NCI-H2107 treated with DMSO at 0.1 percent for 48 hours (cell line): Measurements from ENCODE around the gene PSME1.

Experiments used
- DNase-seq: peaks from one replicate; lab custom pipeline; 2025; ENCODE audit not compliant: unreplicated experiment; lab: John Stamatoyannopoulos, UW

The PSME1 gene

DNA sequence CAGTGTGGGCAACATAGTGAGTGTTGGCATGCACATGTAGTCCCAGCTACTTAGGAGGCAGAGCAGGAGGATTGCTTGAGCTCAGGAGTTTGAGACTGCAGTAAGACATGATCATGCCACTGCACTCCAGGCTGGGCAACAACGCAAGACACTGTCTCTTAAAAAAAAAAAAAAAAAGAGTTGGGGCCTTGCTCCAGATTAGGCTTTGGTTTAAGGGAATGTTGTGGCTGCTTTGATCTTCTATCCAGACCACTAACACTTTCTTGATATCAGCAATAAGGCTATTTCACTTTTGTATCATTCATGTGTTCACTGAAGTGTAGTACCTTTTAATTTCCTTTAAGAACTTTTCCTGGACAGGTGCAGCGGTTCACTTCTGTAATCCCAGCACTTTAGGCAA is 8.3 kb upstream of the PSME1 start:
- no peak for DNase-seq

DNA sequence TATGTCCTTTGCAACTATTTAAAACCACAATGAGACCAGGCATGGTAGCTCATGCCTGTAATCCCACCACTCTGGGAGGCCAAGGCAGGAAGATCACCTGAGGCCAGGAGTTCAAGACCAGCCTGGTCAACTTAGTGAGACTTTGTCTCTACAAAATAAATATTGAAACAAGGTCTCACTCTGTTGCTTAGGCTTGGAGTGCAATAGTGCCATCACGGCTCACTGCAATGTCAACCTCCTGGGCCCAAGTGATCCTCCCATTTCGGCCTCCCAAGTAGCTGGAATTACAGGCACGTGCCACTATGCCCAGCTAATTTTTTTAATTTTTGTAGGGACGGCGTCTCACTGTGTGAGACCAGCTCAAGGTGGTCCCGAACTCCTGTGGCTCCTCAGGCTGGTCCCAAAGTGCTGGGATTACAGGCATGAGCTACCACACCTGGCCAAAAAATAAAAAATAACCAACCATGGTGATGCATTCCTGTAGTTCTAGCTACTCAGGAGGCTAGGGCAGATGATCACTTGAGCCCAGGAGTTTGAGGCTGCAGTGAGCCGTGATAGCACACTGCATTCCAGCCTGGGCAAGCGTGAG is 6.5 kb upstream of the PSME1 start:
- no peak for DNase-seq

DNA sequence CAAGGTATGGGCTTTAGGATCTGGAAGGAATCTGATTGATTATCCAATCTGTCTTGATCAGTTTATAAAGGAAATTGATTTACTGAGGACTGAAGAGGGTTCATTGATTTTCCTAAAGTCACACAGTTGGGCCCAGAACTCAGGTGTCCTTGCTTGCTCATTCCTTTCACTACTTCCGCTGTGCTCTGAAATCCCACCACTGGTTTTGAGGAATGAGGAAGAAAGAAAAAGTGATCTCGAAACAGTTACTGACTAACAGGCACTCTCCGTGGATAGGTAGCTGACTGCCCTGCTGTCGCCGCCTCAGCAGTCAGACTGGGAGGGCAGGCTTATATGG is 5.6 kb upstream of the PSME1 start, which contains the start of gene FITM1:
Gene FITM1, plus strand, starts transcription at position 280 of the 337 bp plus-strand sequence. CDS start 905 bp downstream, outside the sequence.
- no peak for DNase-seq

DNA sequence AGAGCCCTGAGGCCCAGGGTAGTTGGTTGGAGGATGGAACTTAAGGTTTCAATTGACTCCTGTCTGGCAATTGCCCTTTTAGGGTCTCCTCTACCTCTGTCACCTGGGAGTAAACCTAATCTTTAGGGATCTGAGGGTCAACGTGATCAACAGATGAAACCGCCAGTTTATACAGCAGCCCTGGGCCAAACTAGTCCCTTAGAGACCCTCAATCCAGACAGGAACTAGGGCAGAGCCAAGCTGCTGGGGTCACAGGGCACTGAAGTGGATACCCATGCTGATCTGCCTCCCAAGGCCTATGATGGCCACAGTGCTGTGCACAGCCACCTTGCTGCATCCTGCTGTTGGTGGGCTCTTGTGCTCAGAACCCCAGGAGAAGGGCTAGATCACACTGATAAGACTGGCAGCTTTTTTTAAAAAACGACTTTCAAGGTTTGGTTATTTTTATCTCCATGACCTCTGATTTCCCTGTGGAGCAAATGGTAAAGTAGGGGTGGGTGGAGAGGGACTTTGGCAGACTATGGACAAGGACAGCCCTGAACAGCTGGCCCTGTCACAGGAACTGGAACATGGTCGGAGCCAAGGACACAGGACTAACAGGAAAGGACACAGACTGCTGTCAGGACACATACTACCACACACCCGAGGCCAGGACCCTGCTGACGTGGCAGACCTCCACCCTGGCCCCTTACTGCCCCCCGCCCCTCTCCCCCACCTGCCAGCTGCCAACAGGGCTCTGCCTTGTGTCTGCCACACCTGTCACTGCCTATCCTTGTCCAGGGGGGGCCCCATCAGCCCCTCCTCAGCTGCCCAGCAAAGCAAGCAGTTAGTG is 5.1 kb upstream of the PSME1 start:
- no peak for DNase-seq

DNA sequence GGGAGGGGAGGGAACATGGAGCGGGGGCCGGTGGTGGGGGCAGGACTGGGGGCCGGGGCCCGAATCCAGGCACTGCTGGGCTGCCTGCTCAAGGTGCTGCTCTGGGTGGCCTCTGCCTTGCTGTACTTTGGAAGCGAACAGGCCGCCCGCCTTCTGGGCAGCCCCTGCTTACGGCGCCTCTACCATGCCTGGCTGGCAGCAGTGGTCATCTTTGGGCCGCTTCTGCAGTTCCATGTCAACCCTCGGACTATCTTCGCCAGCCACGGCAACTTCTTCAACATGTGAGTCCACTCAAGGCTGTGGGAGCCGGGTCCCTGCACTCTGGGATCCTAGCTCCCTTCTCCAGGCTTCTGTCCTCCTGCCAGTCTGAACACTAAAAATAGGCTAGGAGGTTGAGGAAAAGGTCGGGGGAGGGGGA is 4.4 kb upstream of the PSME1 start:
- no peak for DNase-seq

DNA sequence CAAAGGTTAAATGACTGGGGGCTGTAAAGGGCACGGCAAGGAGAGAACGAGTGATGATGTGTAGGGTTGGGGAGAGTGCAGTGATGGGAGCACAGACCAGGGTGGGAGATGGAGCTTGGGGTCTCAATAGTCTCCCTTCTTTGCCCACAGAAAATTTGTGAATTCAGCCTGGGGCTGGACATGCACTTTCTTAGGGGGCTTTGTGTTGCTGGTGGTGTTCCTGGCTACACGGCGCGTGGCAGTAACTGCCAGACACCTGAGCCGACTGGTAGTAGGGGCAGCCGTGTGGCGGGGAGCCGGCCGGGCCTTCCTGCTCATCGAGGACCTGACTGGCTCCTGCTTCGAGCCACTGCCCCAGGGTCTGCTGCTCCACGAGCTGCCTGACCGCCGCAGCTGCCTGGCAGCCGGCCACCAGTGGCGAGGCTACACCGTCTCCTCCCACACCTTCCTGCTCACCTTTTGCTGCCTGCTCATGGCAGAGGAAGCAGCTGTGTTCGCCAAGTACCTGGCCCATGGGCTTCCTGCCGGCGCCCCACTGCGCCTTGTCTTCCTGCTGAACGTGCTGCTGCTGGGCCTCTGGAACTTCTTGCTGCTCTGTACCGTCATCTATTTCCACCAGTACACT is 3.8 kb upstream of the PSME1 start:
- peak; percentile 68 for DNase-seq

DNA sequence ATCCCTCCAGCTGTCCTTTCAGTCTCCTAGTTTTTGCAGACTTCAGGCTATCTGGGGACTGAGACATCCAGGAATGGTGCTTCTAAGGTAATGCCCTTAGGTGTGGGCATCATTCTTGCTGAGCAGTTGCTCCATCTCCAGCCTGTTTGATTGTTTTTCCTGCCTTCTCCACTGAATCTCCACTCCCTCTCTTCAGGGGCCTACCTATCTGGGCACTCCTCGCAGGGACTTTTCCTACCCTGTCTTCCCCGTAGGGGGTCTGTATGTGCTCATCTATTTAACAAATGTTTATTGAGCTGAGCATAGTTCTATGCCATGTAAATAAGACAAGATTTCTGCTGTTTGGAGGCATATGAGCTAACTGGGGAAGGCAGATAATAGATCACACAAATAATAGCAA is 3.0 kb upstream of the PSME1 start:
- DNase-seq = no peak

DNA sequence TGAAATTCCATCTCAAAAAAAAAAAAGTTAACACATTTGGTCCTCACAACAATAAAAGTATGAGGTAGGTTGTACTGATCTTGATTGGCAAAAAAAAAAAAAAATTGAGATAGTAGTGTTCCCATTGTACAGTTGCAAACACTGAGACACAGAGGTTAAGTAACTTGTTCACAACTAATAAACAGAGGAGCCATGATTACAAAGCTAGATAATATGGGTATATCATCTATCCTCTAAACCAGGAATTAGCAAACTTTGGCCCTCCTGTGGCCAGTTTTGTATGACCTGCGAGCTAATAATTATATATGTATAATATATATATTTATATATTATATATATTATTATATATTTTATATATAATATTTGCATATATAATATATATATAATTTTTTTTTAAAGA is 2.3 kb upstream of the PSME1 start:
- no peak for DNase-seq

DNA sequence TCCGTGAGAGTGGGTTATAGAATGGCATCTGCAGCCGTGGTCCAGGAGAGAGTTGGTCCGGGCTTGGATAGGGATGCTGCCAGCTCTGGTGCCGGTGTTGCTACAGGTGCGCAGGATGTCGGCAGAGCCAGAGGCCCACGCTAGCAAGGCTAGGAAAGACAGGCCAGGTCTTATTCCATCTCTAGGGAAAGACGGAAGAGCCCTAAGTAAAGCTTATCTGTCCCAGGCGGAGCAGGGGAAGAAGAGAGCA is 485 bp upstream of the PSME1 start:
- DNase-seq = no peak

DNA sequence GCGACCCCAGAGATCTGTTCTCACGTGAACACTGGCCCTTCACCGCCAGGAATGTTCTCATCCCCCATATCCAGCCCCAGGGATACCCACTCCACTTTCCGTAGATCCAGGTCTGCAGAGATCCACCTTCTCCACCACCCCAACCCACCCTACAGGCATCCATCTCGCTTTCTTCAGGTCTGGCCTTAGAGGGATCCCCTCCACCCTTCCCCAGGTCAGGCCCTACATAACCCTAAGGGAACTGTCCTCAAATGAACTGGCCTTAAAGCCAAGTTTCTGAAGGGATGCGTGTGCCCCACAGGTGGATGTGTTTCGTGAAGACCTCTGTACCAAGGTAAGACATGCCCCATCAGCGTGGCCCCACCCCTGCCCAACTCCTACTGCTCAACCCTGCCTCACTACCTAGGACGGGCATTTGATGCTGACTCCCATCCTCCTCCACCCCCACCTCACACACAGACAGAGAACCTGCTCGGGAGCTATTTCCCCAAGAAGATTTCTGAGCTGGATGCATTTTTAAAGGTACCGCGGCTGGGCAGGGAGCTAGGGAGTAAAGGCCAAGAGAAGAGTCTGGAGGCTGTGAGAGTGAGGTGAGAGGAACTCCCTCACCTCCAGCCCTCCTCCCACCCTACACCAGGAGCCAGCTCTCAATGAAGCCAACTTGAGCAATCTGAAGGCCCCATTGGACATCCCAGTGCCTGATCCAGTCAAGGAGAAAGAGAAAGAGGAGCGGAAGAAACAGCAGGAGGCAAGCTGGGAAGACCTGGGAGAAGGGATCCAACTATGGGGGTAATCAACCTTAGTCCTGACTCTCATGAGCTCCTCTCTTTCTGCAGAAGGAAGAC is 912 bp downstream of the PSME1 start:
- DNase-seq = no peak

DNA sequence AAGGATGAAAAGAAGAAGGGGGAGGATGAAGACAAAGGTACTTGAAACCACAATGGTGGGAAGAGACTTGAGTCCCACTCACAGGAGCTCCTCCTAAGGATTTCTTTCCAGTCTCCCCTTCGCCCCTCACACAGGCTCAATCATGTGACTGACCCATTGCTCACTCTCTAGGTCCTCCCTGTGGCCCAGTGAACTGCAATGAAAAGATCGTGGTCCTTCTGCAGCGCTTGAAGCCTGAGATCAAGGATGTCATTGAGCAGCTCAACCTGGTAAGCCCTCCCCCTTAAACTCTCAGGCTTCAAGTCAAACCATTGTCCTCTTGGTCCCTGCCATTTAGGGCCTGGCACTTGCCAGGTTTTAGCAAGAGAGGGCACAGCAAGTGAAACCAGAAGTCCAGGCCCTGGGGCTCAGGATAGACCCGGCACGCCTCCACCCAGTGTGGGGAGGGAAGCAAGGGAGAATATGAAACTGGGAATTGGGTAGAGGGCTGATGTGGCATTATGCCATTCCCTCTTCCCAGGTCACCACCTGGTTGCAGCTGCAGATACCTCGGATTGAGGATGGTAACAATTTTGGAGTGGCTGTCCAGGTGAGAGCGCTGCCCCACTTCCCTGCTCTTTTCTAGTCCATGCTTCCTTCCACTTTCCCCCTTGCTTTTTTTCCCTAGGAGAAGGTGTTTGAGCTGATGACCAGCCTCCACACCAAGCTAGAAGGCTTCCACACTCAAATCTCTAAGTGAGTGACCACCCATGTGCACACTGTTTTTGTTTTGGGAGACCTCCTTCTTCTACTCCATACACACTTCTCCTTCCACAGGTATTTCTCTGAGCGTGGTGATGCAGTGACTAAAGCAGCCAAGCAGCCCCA is 1.8 kb downstream of the PSME1 start:
- DNase-seq = no peak

DNA sequence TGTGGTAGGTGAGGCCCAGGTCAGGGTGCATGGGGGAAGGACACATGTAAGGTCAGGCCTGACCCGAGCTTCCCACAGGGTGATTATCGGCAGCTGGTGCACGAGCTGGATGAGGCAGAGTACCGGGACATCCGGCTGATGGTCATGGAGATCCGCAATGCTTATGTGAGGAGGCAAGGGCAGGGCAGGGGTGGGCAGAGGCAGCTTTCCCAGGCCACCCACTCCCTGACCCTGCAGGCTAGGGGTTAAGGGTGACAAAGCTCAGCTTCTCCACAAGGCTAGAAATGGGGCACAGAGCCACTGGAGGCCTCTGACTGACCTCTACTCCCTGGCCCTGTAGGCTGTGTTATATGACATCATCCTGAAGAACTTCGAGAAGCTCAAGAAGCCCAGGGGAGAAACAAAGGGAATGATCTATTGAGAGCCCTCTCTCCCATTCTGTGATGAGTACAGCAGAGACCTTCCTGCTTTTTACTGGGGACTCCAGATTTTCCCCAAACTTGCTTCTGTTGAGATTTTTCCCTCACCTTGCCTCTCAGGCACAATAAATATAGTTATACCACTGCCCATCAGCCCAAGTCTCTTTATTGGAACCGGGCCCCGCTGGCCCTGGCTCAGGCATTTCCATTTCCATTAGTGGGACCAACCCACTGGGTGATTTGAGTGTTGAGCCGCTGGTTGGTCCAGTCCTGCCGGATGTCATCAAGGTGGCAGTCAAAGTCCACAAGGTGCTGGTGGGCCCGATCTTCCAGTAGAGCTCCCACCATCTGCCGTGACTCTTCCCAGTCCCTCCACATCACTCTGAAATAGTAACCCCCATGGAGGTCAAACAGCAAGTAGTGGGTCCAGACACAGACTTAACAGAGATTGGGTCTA is 2.6 kb downstream of the PSME1 start:
- DNase-seq = no peak

DNA sequence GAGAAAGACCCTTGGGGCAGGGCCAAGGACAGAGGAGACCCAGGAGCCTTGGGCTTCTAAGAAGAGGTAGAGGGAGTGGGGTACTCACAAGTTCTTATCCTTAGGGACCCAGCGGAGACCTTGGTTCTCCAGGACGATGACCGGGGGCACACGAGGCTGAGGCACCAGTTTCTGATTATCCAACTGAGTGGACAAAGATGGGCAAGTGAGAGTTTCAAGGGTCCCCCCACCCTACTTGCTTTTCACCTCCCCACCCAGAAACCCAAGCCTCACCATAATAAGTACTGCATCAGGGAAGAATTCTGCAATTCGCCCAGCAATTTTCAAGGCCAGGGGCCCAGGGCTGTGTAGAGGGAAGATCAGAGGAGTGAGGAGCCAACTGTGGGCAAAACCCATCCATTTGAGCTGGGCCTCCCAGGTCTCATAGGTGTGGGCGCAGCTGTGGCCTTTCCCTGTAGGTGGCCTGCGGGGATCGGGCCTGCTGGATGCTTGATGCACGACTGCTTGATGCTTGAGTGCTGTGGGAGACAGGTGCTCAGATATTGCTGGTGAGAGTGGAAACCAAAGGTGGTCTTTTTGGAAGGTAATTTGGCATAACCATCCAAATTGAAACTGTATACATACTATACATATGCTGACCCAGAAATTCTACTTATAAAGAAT is 3.4 kb downstream of the PSME1 start:
- no peak for DNase-seq

DNA sequence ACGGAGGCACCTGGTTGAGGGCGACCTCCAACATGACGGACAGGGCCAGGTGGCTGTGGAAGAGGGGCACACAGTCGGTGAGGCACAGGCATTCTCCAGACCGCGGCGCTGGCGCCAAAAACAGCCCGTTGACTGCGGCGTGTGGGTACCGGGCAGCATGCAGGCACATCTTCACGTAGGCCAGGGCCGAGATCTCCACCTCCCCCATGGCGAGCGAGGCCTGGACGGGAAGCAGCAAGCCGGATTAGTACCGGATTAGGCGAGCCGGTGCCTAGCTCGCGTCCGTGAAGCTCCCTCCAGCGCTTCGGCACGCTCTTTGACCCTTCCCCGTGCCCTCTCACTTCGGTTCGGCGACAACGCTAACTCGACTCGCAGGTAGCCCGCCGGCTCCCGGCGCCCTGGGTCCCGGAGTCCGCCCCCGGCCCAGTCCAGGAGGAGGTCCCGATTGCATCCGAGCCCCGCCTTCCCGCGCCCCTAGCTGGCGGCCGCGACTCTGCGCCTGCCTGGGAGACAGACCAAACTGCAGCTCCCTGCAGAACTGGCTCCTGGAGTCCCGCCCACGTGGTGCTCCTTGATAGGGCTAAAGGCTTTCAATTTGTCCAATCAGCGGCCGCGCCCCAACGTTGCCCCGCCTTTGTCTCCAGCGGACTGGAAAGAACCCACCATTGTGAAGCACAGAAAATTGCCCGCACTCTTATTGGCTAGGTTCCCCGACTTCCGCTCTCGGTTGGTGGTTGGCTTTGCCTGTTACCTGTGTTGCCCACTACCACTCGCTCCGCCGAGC is 5.3 kb downstream of the PSME1 start, which contains the start of gene EMC9:
Gene EMC9, minus strand, starts transcription at position 495 of the 784 bp plus-strand sequence. Its CDS starts 287 bp downstream, at position 208.
- DNase-seq = peak; percentile 100

DNA sequence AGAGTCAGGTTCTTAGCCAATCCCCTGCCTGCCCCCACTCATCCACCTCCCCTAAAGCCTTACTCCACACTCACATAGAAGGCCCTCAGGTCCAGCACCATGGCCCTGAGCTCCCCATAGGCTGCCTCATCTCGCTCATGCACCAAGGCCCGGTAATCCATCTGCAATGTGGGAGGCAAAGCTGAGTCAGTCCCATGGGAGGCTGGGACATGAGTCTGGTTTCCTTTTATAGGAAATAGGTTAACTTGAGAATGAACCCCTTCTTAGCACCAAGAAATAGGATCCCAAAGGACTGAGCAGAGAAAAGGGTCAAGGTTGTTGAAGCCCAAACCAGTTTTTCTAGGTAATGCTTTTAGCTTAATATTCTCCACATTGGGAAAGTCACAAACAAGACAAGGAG is 7.5 kb downstream of the PSME1 start:
- DNase-seq = no peak

DNA sequence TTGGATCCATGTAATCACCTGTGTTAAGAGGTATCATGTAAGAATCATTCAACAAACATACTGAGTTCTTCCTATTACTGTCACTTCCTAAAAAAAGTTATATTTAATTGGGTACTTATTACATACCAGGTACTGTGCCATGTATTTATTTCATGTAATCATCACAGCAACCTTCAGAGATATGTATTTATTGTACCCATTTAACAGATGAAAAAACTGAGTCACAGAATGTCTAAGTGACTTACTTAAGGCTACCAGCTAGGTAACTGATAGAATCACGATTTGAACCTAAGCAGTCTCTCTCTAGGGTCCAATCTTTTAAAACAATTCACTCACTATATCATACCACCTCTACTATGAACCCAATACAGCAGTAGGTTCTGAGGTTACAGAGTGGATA is 8.5 kb downstream of the PSME1 start:
- DNase-seq = no peak

DNA sequence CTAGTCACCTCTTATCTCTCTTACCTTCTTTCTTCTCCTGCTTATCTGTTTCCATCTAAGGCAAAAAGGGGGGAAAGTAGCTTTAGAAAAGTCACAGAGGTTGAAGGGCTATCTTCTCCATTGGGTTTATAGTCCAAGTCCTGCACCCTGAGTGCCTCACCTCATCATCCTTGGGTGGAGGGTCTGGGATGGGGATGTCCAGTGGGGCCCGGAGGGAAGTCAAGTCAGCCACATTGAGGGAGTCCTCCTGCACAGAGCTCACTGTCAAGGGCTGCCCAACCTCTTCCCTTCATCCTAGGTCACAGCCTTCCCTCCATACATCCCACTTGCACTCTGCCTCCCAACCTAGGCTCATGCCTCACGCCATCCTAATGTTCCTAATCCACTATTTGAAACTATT is 9.2 kb downstream of the PSME1 start:
- DNase-seq = no peak

DNA sequence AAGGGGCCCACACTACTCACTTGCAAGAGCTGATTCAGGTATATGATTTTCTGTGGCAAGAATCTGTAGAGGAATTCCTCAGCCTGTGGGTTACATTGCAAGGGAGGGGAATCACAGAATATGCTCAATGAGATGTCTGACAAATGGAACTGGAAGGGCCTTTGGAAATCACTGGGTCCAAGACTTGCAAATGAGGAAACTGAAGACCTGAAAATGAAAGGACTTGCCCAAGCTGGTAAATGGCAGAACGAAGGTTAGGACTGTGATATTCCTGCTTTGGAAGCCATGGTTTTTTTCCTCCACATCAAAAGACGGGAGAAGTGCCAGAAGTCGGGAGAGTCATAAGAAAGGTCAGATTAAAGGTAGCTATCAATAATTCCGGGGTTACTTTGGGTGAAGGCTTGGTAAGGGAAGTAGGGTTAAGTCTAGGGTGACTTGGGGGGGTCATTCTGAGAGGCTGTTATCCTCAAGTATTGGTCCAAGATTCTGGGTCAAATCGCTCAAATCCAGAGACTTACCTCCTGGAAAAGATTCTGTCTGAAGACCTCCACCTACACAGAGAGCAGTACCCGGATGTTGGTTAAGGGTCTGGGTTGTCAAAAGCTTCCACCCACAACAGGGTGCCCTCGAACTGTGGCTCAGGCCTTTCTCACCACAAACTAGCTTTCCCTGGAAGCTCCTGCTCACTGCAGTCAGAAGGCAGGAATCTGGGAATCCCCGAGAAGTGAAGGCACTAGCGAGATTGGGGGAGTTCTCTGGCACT is 9.9 kb downstream of the PSME1 start:
- DNase-seq = no peak
